ENCODE data around the gene SYNGR4.

- TF ChIP-seq, protein P1, sequence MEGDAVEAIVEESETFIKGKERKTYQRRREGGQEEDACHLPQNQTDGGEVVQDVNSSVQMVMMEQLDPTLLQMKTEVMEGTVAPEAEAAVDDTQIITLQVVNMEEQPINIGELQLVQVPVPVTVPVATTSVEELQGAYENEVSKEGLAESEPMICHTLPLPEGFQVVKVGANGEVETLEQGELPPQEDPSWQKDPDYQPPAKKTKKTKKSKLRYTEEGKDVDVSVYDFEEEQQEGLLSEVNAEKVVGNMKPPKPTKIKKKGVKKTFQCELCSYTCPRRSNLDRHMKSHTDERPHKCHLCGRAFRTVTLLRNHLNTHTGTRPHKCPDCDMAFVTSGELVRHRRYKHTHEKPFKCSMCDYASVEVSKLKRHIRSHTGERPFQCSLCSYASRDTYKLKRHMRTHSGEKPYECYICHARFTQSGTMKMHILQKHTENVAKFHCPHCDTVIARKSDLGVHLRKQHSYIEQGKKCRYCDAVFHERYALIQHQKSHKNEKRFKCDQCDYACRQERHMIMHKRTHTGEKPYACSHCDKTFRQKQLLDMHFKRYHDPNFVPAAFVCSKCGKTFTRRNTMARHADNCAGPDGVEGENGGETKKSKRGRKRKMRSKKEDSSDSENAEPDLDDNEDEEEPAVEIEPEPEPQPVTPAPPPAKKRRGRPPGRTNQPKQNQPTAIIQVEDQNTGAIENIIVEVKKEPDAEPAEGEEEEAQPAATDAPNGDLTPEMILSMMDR (IDR thresholded peaks at IDR 0.05), result no peak
- TF ChIP-seq POLR2A (IDR thresholded peaks at IDR 0.05) (no peak), EP300 (IDR thresholded peaks at IDR 0.05) (no peak), POLR2AphosphoS5 (IDR thresholded peaks at IDR 0.05) (no peak)
Measured at GRCh38 chr19:48341515-48342413, 22.4 kb upstream of the SYNGR4 start.
